GM19239 (cell line): ENCODE data around the gene EXOC4.

ENCODE experiments used
- DNase-seq: peaks from one replicate; pipeline ENCODE4 v3.0.0; 2011; ENCODE audit warnings: low spot score; ENCODE audit not compliant: insufficient read length
- FAIRE-seq: peaks from 2 replicates; lab custom pipeline; 2011; peaks lifted over from hg19 to GRCh38; lab: Jason Lieb, UNC

Gene EXOC4

GRCh38 chr7:133714654-133715053 lies 461.8 kb downstream of the EXOC4 start:
- no peak for FAIRE-seq
- DNase-seq: no peak

- FAIRE-seq (no peak), DNase-seq (no peak)
Measured at GRCh38 chr7:133718131-133718530, 465.3 kb downstream of the EXOC4 start.

- no peak for FAIRE-seq
Measured at GRCh38 chr7:133723044-133723443, 470.2 kb downstream of the EXOC4 start.

GRCh38 chr7:133724148-133724547 lies 471.3 kb downstream of the EXOC4 start:
- DNase-seq (no peak), FAIRE-seq (no peak)

More at GRCh38 chr7:133723044-133723443, 470.2 kb downstream of the EXOC4 start:
- no peak for DNase-seq

GRCh38 chr7:133724694-133725093 lies 471.8 kb downstream of the EXOC4 start:
- FAIRE-seq (no peak), DNase-seq (no peak)

- FAIRE-seq (no peak), DNase-seq (no peak)
Measured at GRCh38 chr7:133727476-133728214, 474.8 kb downstream of the EXOC4 start.

GRCh38 chr7:133730360-133730759 lies 477.5 kb downstream of the EXOC4 start:
- FAIRE-seq: no peak
- DNase-seq: no peak

- FAIRE-seq (no peak), DNase-seq (no peak)
Measured at GRCh38 chr7:133733401-133733800, 480.5 kb downstream of the EXOC4 start.

GRCh38 chr7:133735222-133735621 lies 482.3 kb downstream of the EXOC4 start:
- FAIRE-seq (no peak), DNase-seq (no peak)

- no peak for FAIRE-seq
- no peak for DNase-seq
Measured at GRCh38 chr7:133739817-133740216, 486.9 kb downstream of the EXOC4 start.

- DNase-seq (no peak), FAIRE-seq (no peak)
Measured at GRCh38 chr7:133741078-133741477, 488.2 kb downstream of the EXOC4 start.

- DNase-seq (no peak), FAIRE-seq (no peak)
Measured at GRCh38 chr7:133741703-133742102, 488.8 kb downstream of the EXOC4 start.

- peak; percentile 21 for FAIRE-seq
- no peak for DNase-seq
Measured at GRCh38 chr7:133742709-133743538, 490.0 kb downstream of the EXOC4 start.

- no peak for FAIRE-seq
- DNase-seq: no peak
Measured at GRCh38 chr7:133744451-133744850, 491.6 kb downstream of the EXOC4 start.

- DNase-seq (no peak), FAIRE-seq (no peak)
Measured at GRCh38 chr7:133746305-133746704, 493.4 kb downstream of the EXOC4 start.

- DNase-seq (no peak), FAIRE-seq (no peak)
Measured at GRCh38 chr7:133746847-133747246, 494.0 kb downstream of the EXOC4 start.

- FAIRE-seq (no peak), DNase-seq (no peak)
Measured at GRCh38 chr7:133748443-133749407, 495.8 kb downstream of the EXOC4 start.

GRCh38 chr7:133750287-133750686 lies 497.4 kb downstream of the EXOC4 start:
- FAIRE-seq (no peak), DNase-seq (no peak)

- no peak for DNase-seq
- FAIRE-seq: no peak
Measured at GRCh38 chr7:133751079-133751478, 498.2 kb downstream of the EXOC4 start.

- DNase-seq (no peak), FAIRE-seq (no peak)
Measured at GRCh38 chr7:133753513-133753912, 500.6 kb downstream of the EXOC4 start.
